Measurements from ENCODE around the gene AMY2B. TPM values are rescaled to one million over a fixed set of nuclear protein-coding genes. Genes with fewer than 3 reads are reported as not detected.
"Not testable (repeated sequence)": the region's sequence is repeated elsewhere in the genome, so short reads cannot be mapped to it uniquely, and the experiment has no call there.

The AMY2B gene
- 10 to 100 TPM in 1 of 2 donors, 1 to 10 TPM in 1; 8.7 to 10.7 TPM for total RNA-seq
- long read RNA-seq, partial matches to known transcripts, result 0 of 1 reads
- long read RNA-seq, other reads (novel, unspliced or antisense), result 1 of 1 reads

- intact Hi-C loops (cut with DNase I, micrococcal nuclease); DNase-seq; ATAC-seq: not testable (repeated sequence)
Observed at GRCh38 chr1:103571289-103571688, at the start of gene AMY2B. Gene AMY2B, plus strand, starts transcription at chr1:103571589. Its CDS starts 14 bp downstream, at chr1:103571603.

DNA sequence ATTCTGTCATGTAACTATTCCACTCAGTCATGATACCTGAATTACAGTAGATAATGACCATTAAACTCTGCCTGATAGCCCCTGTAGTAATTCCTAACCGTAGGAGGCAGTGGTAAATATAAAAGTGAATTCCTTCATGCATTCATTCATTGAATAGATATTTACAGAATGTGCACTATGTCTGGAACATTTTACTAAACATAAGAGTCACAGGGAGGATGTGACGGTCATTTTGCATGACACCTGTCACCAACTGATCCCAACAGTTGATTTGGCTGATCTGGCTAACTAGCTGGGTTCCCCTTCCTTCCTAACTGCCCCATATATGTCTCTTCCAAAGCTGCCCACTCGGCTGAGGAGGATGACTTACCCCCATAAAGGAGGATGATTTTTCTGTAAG is 48.0 kb upstream of the AMY2B start:
- DNase-seq, result no peak
- no peak for ATAC-seq
- intact Hi-C loops (cut with DNase I, micrococcal nuclease), result no loop called here

DNA sequence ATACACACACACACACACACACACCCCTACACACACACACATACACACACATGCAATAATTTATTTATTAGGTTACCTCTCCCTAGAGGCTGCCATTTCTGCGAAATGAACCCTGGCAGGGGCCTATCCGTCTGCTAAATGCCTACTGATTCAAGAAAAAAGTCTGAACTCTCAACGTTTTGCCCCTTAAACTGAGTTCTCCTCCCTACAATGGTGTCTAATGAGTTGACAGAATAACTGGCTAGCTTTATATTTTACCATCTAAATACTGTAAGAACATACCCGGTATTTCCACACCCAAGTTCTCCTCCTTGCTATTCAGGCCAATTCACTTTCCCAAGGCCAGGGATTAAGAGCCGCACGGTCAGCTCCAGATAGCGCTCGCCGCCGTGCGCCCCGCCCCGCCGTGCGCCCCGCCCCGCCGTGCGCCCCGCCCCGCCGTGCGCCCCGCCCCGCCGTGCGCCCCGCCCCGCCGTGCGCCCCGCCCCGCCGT is 46.2 kb upstream of the AMY2B start:
- no peak for DNase-seq

DNA sequence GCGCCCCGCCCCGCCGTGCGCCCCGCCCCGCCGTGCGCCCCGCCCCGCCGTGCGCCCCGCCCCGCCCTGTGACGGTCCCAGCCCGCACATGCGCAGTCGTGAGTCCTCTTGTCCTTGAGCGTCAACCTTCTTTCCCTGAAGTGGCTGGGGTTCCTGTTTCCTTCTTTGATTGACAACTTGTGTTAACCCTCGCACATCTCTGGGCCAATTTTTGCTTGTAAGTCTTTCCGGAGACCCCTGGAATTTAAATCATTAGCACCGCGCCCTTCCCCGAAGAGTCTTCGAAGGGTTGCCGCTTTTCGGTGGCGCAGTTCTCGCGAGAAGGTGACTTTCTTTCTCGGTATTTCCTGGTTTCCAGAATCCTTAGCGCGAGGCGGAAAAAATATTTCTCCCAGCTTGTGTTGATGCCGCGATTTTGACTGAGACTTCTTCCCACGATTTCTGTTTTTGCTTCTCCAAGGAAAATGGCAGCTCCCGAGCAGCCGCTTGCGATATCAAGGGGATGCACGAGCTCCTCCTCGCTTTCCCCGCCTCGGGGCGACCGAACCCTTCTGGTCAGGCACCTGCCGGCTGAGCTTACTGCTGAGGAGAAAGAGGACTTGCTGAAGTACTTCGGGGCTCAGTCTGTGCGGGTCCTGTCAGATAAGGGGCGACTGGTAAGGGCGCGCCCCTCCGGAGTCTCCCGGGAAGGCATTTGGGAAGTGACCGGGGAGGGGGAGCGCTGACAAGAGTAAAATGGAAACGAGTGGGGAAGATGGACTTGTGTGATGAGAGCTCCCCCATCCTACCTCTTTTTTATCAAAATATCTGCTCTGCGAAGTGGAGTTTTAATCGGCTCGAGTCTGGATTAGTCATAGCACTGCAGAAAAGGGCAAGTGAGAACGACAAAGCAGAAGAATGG is 45.5 kb upstream of the AMY2B start, which contains the start of gene RNPC3:
TSS of gene RNPC3 (plus strand) at position 93 of the 901 bp plus-strand sequence. CDS start at position 465, 372 bp downstream.
- peak; percentile 87 for ATAC-seq
- peak; percentile 87 to 91 for DNase-seq
- intact Hi-C loops (cut with DNase I, micrococcal nuclease), result no loop called here

More for the DNA sequence above, 46.2 kb upstream of the AMY2B start:
- ATAC-seq, result peak; percentile 84
- intact Hi-C loops (cut with DNase I, micrococcal nuclease), result no loop called here

DNA sequence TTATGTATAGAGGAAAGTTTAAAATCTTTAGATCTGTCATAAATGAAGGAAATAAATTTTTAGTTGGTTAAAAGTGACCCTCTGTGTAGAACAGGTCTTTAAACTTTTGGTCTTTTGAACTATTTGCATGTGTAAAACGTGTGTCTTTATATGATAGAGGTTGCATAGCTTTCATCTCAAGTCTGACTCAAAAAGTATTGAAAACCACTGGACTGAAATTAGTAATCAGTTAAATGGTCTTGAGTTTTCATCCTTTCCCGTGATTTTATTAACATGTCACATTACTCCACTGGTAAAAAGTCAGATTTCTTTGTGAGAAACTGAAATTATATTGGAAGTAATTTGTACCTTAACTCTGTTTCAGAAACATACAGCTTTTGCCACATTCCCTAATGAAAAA is 44.1 kb upstream of the AMY2B start:
- ATAC-seq (no peak), DNase-seq (no peak)
- intact Hi-C loops (cut with DNase I, micrococcal nuclease), result no loop called here

GRCh38 chr1:103529746-103530145 is 41.6 kb upstream of the AMY2B start:
- DNase-seq (peak in 1 of 2 donors; percentile 4), ATAC-seq (no peak)
- intact Hi-C loops (cut with DNase I, micrococcal nuclease), result no loop called here

- intact Hi-C loops (cut with DNase I, micrococcal nuclease), result no loop called here
- DNase-seq (no peak), ATAC-seq (no peak)
Observed at GRCh38 chr1:103538226-103538625, 33.2 kb upstream of the AMY2B start.

GRCh38 chr1:103541431-103541830 is 30.0 kb upstream of the AMY2B start:
- intact Hi-C loops (cut with DNase I, micrococcal nuclease), result no loop called here
- no peak for ATAC-seq
- DNase-seq, result no peak

DNA sequence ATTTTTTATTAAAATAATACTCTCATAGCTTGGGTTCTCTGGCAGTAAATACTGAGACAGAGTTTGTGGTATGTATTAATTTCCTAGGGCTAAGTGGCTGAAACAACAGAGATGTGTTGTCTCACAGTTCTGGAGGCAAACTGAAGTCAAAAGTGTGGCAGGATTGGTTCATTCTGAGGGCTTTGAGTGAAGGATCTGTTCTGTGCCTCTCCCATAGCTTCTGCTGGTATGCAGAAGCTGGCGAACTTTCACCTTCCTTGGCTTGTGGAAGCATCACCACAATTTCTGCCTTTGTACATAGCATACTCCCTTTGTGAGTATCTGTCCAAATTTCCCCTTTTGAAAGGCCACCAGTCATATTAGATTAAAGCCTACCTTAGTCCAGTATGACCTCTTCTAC is 24.9 kb upstream of the AMY2B start:
- intact Hi-C loops (cut with DNase I, micrococcal nuclease), result no loop called here
- DNase-seq (no peak), ATAC-seq (no peak)

DNA sequence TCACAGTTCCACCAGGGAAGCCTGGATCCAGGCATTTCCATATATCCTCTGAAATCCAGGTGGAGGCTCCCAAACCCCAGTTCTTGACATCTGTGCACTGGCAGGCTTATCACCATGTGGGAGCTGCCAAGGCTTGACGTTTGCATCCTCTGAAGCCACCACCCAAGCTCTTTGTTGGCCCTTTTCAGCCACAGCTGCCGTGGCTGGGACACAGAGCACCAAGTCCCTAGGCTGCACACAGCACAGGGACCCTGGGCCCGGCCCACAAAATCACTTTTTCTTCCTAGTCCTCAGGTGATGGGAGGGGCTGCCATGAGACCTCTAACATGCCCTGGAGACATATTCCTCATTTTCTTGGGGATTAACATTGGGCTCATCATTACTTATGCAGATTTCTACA is 23.5 kb upstream of the AMY2B start:
- intact Hi-C loops (cut with DNase I, micrococcal nuclease), result no loop called here
- DNase-seq, result no peak
- no peak for ATAC-seq

GRCh38 chr1:103560427-103560826 is 11.0 kb upstream of the AMY2B start:
- intact Hi-C loops (cut with DNase I, micrococcal nuclease), result no loop called here
- ATAC-seq, result no peak
- DNase-seq, result no peak

- ATAC-seq; intact Hi-C loops (cut with DNase I, micrococcal nuclease); DNase-seq: not testable (repeated sequence)
Observed at GRCh38 chr1:103561124-103561523, 10.3 kb upstream of the AMY2B start.

- ATAC-seq (no peak), DNase-seq (no peak)
- intact Hi-C loops (cut with DNase I, micrococcal nuclease), result no loop called here
Observed at GRCh38 chr1:103561643-103562395, 9.6 kb upstream of the AMY2B start.

DNA sequence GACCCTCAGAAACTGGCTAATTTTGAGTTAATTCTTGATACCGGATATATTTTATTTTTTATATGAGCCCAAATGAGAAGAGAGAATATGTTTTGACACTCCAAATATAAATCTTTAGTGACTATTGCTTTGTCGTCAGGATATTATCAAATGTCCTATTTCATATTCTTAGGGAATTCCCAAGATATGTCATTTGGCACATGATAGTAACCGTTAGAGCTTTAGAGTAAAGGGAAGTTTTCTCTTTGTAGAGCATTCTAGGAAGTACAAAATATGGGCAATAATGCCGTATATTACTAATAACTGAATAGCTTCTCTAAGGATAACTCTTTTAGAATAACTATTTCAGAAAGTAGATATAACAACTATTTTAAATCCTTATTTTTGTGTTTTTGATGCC is 8.3 kb upstream of the AMY2B start:
- intact Hi-C loops (cut with DNase I, micrococcal nuclease), result no loop called here
- ATAC-seq (no peak), DNase-seq (no peak)

GRCh38 chr1:103569493-103569892 is 1.9 kb upstream of the AMY2B start:
- ATAC-seq, result no peak
- intact Hi-C loops (cut with DNase I, micrococcal nuclease), result no loop called here
- no peak for DNase-seq

DNA sequence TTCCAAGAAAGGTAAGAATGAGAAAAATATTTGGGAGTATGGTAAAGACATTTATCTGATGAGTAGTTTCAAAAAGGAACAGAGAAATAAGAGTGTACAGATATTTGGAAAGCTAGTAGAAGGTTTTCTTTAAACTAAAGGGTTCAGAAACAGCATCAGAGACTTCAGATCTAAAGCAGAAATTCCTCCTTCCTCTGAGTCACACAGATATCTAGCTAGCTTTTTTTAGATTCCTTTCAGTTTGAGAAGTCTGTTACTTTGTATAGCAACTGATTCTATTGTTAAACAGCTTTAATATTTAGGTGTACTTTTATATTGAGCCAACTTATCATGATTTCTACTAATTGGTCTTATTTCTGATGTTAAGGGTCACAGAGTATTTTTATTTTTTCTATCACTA is 4.7 kb downstream of the AMY2B start:
- intact Hi-C loops (cut with DNase I, micrococcal nuclease), result no loop called here
- no peak for ATAC-seq
- no peak for DNase-seq

GRCh38 chr1:103576784-103577183 is 5.4 kb downstream of the AMY2B start:
- intact Hi-C loops (cut with DNase I, micrococcal nuclease); DNase-seq: not testable (repeated sequence)

GRCh38 chr1:103582464-103582863 is 11.1 kb downstream of the AMY2B start:
- intact Hi-C loops (cut with DNase I, micrococcal nuclease), result no loop called here
- ATAC-seq (no peak), DNase-seq (no peak)

More at GRCh38 chr1:103576784-103577183, 5.4 kb downstream of the AMY2B start:
- ATAC-seq, result not testable (repeated sequence)

DNA sequence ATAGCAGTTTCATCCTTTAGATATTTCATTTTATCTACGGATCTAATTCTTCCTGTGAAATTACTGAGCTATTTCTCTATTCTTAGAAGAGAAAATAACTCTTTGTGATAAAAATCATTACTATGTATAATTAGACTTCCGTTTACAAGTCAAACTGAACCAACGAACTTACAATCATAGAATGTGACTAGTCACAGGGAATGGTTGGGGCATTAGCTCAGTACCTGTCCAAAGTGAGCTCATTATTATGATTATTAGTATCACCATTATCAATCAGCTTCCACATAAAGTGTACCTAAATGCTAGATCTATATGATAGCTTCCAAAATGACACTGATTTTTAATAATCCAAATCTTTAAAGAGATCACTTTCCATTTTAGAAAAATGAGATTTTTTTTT is 12.5 kb downstream of the AMY2B start:
- DNase-seq (no peak), ATAC-seq (no peak)
- intact Hi-C loops (cut with DNase I, micrococcal nuclease), result no loop called here
